ENCODE results near the gene CCDC85C. TPM values are rescaled to one million over a fixed set of nuclear protein-coding genes. Genes with fewer than 3 reads are reported as not detected.

CCDC85C gene
- total RNA-seq, 1 donor from 2014 or later = 82.2 TPM

DNA sequence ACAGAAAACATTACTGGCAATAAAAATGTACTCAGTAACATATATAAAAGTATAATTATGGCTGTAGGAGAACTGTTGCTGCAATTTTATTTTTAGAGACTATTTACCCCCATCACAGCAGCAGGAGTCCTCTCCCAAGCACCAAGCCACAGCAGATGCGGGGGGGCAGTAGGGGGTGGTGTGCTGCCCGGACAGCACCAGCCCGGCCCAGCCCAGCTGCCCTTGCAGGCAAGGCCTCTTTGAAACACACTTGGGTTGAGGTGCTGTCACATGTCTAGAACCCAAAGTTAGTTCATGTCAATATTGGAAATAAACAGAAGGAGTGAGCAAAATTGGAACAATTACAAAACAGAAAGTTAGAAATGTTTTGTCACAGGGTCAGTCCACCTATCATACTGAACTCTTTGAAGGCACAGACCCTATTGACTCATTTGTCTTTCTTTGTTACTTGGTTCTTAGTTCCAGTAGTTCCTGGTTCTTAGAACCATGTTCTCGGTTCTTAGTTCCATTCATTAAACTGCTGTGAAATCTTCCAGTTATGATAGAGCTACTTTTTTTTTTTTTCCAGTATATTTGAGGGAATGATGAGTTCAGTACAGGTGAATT lies 100.1 kb downstream of the CCDC85C start:
- Mint-ChIP-seq H3K4me1 (no peaks in the 10 kb centered on the region), H3K27me3 (ENCODE audit: low read depth) (no peaks in the 10 kb centered on the region), H3K9me3 (no peaks in the 10 kb centered on the region), H3K36me3 (peaks cover 51% of the 10 kb centered on the region), H3K27ac (no peak overlapping the region), H3K4me3 (no peak overlapping the region)
- DNase-seq (ENCODE audit: low spot score in 2 of 2, unreplicated experiment in 2 of 2) = no peak
- TF ChIP-seq CTCF (IDR thresholded peaks at IDR 0.05; ENCODE audit: unreplicated experiment) = no peak

- Mint-ChIP-seq H3K9me3 (no peaks in the 10 kb centered on the region), H3K27ac (no peak overlapping the region), H3K36me3 (peaks cover 51% of the 10 kb centered on the region), H3K4me1 (no peaks in the 10 kb centered on the region), H3K4me3 (no peak overlapping the region), H3K27me3 (ENCODE audit: low read depth) (no peaks in the 10 kb centered on the region)
- no peak for DNase-seq (ENCODE audit: low spot score in 2 of 2, unreplicated experiment in 2 of 2)
- TF ChIP-seq CTCF (IDR thresholded peaks at IDR 0.05; ENCODE audit: unreplicated experiment) = no peak
Measured at GRCh38 chr14:99502989-99503421, 101.0 kb downstream of the CCDC85C start.

GRCh38 chr14:99497894-99498293 lies 106.1 kb downstream of the CCDC85C start:
- H3K4me1 Mint-ChIP-seq = no peaks in the 10 kb centered on the region
- no peak for DNase-seq (ENCODE audit: low spot score in 2 of 2, unreplicated experiment in 2 of 2)
- no peak for TF ChIP-seq CTCF (IDR thresholded peaks at IDR 0.05; ENCODE audit: unreplicated experiment)
- H3K36me3 Mint-ChIP-seq = peaks cover 30% of the 10 kb centered on the region
- H3K4me3 Mint-ChIP-seq = no peak overlapping the region
- H3K27ac Mint-ChIP-seq = no peak overlapping the region
- H3K27me3 Mint-ChIP-seq (ENCODE audit: low read depth) = no peaks in the 10 kb centered on the region
- H3K9me3 Mint-ChIP-seq = no peaks in the 10 kb centered on the region

GRCh38 chr14:99497341-99497740 lies 106.7 kb downstream of the CCDC85C start:
- Mint-ChIP-seq H3K4me1 (no peaks in the 10 kb centered on the region), H3K9me3 (no peaks in the 10 kb centered on the region), H3K4me3 (no peak overlapping the region), H3K36me3 (peaks cover 29% of the 10 kb centered on the region), H3K27ac (no peak overlapping the region), H3K27me3 (ENCODE audit: low read depth) (no peaks in the 10 kb centered on the region)
- no peak for DNase-seq (ENCODE audit: low spot score in 2 of 2, unreplicated experiment in 2 of 2)
- TF ChIP-seq CTCF (IDR thresholded peaks at IDR 0.05; ENCODE audit: unreplicated experiment) = no peak

DNA sequence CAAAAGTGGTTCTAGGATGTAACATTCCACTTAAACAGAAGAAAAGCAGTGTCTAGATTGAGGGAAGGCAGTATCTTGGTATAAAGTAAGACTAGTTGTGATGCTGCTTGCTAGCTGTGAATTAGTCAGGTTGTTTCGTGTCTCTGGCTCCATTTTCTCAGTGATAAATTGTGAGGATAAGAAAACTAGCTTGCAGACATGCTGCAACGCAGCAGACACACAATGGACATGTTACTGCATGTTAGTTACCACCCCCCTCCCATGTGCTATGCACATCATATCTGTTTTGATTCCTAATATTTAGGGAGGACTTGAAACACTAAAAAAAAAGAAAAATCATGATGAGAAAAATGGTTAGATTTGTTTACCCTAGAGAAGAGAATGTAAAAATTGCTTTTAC lies 119.9 kb downstream of the CCDC85C start:
- no peak for TF ChIP-seq CTCF (IDR thresholded peaks at IDR 0.05; ENCODE audit: unreplicated experiment)
- H3K4me3 Mint-ChIP-seq = no peak overlapping the region
- H3K27ac Mint-ChIP-seq = no peak overlapping the region

DNA sequence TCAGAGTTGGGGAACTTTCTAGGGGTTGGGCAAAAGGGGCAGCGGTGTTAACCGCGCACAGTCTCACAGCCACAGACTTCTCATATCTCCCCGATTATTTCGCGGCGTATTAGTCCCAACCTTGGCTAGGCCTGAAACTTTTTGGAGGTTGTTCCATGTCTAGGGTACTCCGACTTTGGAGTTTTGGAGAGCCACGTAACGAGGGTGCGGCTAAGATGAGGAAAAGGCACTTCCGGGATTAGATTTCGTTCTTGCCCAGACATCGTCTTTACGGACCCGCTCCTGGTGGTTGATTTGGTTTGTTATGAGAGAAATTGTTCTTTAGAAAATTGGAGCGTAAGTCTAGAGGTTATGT lies 122.3 kb downstream of the CCDC85C start:
- Mint-ChIP-seq H3K4me3 (peak overlapping the region; percentile 98), H3K36me3 (no peaks in the 10 kb centered on the region), H3K27me3 (ENCODE audit: low read depth) (no peaks in the 10 kb centered on the region), H3K27ac (peak overlapping the region; percentile 100), H3K4me1 (peaks cover 44% of the 10 kb centered on the region), H3K9me3 (no peaks in the 10 kb centered on the region)
- no peak for DNase-seq (ENCODE audit: low spot score in 2 of 2, unreplicated experiment in 2 of 2)
- no peak for TF ChIP-seq CTCF (IDR thresholded peaks at IDR 0.05; ENCODE audit: unreplicated experiment)

More for the DNA sequence above, 119.9 kb downstream of the CCDC85C start:
- Mint-ChIP-seq H3K9me3 (no peaks in the 10 kb centered on the region), H3K36me3 (no peaks in the 10 kb centered on the region), H3K27me3 (ENCODE audit: low read depth) (no peaks in the 10 kb centered on the region), H3K4me1 (peaks cover 30% of the 10 kb centered on the region)
- DNase-seq (ENCODE audit: low spot score in 2 of 2, unreplicated experiment in 2 of 2) = no peak

Measured in mesothelial cell of epicardium (in vitro differentiated cells).